LNCaP clone FGC (cell line): ENCODE measurements around the gene DENND5B.

Experiments
- DNase-seq: peaks from one replicate; pipeline ENCODE4 v3.0.0-alpha.2; 2011; ENCODE audit warnings: low read depth
- H3K4me3 ChIP-seq: 2 replicates; pipeline ENCODE4 v1.5.1; 2011; ENCODE audit warnings: mild to moderate bottlenecking, low read depth, low read length, control low read depth
- TF ChIP-seq, protein P1 (sequence below): IDR thresholded peaks from 2 replicates; pipeline ENCODE4 v1.5.1; 2012; ENCODE audit warnings: mild to moderate bottlenecking; ENCODE audit not compliant: control insufficient read depth, insufficient read depth; ENCODE audit errors: extremely low read depth

DENND5B gene

DNA sequence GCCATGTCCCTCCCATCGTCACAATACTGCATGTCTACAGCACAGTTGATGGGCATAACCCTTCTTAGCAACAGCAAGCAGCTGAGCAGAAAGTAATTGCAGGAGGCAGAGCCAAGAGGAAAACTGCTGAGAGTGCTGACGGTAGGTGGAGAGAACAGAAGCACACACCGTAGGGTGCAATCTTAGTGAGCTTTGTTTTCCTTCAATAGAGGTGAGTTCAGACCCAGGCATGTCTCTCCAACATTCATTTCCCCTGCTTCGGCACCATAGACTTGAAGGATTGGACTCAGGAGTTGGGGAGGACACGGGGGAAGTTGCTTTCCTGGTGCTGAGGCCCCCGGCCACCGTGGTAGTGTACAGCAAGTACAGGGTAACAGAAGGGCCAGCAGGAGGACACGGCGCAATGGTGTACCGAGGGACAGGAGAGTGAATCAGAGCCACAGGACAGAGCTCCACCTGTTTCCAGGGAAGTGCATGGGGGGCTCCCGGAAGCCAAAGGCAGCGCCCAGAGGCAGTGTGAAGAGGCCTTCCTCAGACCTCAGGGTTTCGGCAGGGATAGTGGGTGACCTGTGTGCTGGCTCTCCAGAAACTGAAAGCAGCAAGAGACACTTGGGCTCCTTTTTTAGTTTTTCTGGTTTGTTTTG lies 228.7 kb downstream of the DENND5B start:
- TF ChIP-seq, protein P1, sequence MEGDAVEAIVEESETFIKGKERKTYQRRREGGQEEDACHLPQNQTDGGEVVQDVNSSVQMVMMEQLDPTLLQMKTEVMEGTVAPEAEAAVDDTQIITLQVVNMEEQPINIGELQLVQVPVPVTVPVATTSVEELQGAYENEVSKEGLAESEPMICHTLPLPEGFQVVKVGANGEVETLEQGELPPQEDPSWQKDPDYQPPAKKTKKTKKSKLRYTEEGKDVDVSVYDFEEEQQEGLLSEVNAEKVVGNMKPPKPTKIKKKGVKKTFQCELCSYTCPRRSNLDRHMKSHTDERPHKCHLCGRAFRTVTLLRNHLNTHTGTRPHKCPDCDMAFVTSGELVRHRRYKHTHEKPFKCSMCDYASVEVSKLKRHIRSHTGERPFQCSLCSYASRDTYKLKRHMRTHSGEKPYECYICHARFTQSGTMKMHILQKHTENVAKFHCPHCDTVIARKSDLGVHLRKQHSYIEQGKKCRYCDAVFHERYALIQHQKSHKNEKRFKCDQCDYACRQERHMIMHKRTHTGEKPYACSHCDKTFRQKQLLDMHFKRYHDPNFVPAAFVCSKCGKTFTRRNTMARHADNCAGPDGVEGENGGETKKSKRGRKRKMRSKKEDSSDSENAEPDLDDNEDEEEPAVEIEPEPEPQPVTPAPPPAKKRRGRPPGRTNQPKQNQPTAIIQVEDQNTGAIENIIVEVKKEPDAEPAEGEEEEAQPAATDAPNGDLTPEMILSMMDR, result no peak
- H3K4me3 ChIP-seq, result no peak overlapping the region
- no peak for DNase-seq

DNA sequence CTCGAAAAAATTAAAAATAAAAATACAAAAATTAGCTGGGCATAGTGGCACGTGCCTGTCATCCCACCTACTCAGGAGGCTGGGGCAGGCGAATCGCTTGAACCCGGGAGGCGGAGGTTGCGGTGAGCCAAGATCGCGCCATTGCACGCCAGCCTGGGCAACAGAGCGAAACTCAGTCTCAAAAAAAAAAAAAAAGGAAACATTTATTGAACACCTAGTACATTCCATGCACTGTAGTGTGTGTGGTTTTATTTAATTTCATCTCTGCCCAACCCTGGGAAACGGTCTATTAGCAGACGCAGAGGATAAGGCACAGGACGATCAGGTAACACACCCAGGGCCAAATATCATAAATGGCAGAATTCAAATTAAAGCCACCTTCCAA lies 229.2 kb downstream of the DENND5B start:
- TF ChIP-seq, protein P1, result no peak
- DNase-seq, result no peak
- H3K4me3 ChIP-seq, result no peak overlapping the region

GRCh38 chr12:31355747-31356107 lies 235.2 kb downstream of the DENND5B start:
- no peak for DNase-seq
- TF ChIP-seq, protein P1, result no peak

DNA sequence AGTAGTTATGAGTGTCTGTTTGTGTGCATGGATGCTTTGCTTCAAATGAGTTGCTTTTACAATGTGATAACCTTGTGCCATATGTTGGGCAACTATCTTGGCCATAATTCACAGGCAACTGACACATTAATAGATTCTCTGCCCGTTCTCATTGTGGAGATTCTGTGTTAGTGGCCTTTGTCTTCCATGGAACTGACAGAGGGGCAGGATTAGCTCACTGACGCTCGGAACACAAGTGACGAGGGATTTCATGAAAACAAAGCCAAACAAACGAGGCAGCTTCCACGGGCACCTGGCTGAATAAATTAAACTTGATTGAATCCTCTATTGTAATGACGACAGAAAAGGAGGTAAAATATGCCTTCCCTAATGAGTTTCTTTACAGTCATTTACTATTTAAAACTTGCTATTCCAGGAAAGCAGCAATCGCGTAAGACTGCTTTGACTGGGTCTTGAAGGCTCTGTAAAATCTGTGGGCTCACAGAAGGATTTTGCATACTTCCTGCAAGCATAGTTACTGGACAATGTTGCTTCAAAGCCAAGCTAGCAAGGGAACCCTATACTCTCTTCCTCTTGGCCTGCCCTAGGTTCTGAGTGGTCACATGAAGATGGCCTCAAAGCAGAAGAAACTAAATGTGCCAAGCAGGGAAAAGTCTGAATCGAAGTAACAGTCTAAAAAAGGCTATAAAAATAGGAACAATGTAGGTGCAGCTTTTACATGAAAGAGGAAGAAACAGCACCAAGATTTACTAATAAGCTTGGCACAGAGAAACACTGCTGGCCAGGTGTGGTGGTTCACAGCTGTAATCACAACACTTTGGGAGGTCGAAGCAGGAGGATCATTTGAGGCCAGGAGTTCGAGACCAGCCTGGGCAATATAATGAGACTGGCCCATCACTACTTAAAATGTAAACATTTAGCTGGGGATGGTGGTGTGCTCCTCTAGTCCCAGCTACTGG lies 236.9 kb downstream of the DENND5B start:
- DNase-seq, result no peak
- no peak overlapping the region for H3K4me3 ChIP-seq
- TF ChIP-seq, protein P1, result no peak

More at GRCh38 chr12:31355747-31356107, 235.2 kb downstream of the DENND5B start:
- H3K4me3 ChIP-seq, result no peak overlapping the region

DNA sequence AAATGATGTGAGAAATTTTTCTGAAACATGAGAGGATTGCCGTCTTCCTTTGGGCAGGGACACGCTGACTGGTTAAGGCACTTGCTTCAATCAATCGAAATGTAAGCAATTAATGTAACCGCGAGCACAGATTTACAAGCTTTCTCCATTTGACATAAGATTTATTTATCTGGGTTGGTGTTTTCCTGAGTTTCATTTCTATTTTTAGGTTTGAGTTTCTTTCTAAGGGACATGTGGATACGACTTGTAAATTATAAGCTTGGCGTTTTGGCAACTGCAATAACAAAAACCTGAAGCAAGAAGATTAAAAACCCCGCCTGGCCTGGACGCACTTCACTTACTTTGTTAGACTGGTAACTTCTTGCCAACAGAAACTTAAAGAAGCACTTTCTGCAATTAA lies 244.7 kb downstream of the DENND5B start:
- TF ChIP-seq, protein P1, result no peak
- no peak for DNase-seq
- no peak overlapping the region for H3K4me3 ChIP-seq

DNA sequence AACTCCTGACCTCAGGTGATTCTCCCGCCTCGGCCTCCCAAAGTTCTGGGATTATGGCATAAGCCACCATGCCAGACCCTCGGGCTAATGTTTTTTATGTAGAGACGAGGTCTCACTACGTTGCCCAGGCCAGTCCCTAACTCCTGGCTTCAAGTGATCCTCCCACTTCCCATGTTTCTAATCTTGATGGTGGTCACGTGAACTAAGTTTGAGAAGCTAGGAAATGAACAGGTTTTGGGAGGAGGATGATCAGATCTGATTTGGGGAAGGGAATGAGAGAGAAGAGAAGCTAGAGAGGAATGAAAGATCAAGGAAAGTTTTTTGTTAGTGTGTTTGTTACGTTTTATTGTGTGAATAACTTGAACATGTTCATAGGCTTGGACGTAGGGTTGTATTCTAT lies 247.8 kb downstream of the DENND5B start:
- no peak overlapping the region for H3K4me3 ChIP-seq
- TF ChIP-seq, protein P1, result no peak
- DNase-seq, result no peak
